K562 (cell line): ENCODE results near the gene NFATC1.

Experiments used
- CBX8 ChIP-seq: fragments of 200-600 bp; sonication (generic); IDR thresholded peaks from 2 replicates; pipeline ENCODE4 v1.6.1; 2012; ENCODE audit warnings: borderline replicate concordance, mixed run types, low read depth, mild to moderate bottlenecking, moderate library complexity, mixed read lengths, low read length, control low read depth, inconsistent platforms; ENCODE audit not compliant: poor library complexity, severe bottlenecking; ENCODE audit errors: extremely low read depth
- HIVEP1 ChIP-seq: fragments of 250-450 bp; sonication (Bioruptor Pico); IDR thresholded peaks from 2 replicates; pipeline ENCODE4 v1.4.0; 2020; ENCODE audit warnings: mild to moderate bottlenecking
- POLR2AphosphoS5 ChIP-seq: IDR thresholded peaks from 2 replicates; pipeline ENCODE4 v1.6.1; 2011; ENCODE audit warnings: mild to moderate bottlenecking, low read depth, low read length, moderate library complexity; ENCODE audit not compliant: control insufficient read depth, insufficient read depth
- TAF1 ChIP-seq: IDR thresholded peaks from 2 replicates; pipeline ENCODE4 v1.6.1; 2011; ENCODE audit warnings: mild to moderate bottlenecking, low read length, moderate library complexity; ENCODE audit not compliant: insufficient read depth, control insufficient read depth, severe bottlenecking; ENCODE audit errors: extremely low read depth
- TARDBP ChIP-seq: fragments of 450-650 bp; IDR thresholded peaks from 2 replicates; pipeline ENCODE4 v1.6.1; 2016
- ZBTB17 ChIP-seq: fragments of 450-650 bp; formaldehyde crosslinking; IDR thresholded peaks from 2 replicates; pipeline ENCODE4 v1.4.0; 2020; ENCODE audit warnings: mild to moderate bottlenecking
- ZNF197 ChIP-seq: fragments of 200-800 bp; sonication (Bioruptor generic); IDR thresholded peaks from 2 replicates; pipeline ENCODE4 v1.6.1; 2016; ENCODE audit warnings: low read depth, missing genetic modification characterization, missing compliant biosample characterization
- ZNF354B ChIP-seq: fragments of 250-450 bp; sonication (Bioruptor Pico); IDR thresholded peaks from 2 replicates; pipeline ENCODE4 v1.4.0; 2020
- ZNF551 ChIP-seq: fragments of 250-450 bp; sonication (Bioruptor Pico); IDR thresholded peaks from 2 replicates; pipeline ENCODE4 v1.5.0; 2021; ENCODE audit warnings: mild to moderate bottlenecking, moderate library complexity
- TF ChIP-seq, protein P1 (sequence below): fragments of 450-650 bp; conservative IDR thresholded peaks from 2 replicates; pipeline ENCODE4 v1.6.1; 2016; ENCODE audit warnings: missing genetic modification characterization, low read depth, mild to moderate bottlenecking, control low read depth, missing compliant biosample characterization
- TF ChIP-seq, protein P2 (sequence below), 3 experiments: IDR thresholded peaks in 2 of 3; conservative IDR thresholded peaks in 1 of 3; 2 replicates each; pipeline ENCODE4 v1.5.1; 2011 to 2012; ENCODE audit warnings: low read length in 3 of 3, mild to moderate bottlenecking in 3 of 3, control low read depth in 2 of 3, improper control_type of control experiment in 1 of 3, inconsistent platforms in 1 of 3, low read depth in 1 of 3, mixed read lengths in 1 of 3, moderate library complexity in 1 of 3; ENCODE audit not compliant: insufficient read depth in 2 of 3

DNA sequence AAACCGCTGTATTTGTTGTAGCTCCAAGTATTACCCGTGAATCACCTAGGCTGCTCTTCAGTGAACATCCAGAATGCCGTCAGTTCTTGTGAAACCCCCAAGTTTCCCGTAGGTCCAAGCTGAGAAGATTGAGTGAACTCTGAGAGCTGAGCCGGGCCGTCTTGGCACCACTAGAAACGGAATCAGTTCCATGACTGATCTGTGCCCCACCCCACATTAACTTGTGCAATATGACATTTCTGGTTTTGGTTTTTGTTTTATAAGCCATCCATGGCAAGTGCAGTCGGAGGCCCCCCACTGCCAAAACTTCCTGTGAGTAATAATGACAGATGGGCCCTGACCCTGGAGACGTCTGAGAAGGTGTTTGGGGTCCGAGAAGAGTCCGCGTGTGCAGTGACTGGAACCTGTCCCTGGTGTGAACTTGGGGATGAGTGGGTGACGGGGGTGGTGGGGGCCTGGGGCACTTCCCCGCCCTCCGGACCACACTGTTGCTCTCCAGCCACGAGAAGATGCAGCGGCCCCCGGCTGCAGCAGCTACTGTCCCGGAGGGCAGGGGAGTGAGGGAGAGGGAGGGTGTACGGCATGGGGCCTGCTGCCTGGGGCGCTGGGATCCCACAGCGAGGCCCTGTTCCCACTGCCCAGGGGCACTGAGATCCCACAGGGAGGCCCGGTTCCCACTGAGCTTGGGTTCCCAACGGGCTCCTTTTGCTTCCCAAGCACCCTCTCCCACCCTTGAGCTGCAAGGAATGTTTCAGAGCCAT is 26.5 kb downstream of the NFATC1 start:
- TF ChIP-seq, protein P1, sequence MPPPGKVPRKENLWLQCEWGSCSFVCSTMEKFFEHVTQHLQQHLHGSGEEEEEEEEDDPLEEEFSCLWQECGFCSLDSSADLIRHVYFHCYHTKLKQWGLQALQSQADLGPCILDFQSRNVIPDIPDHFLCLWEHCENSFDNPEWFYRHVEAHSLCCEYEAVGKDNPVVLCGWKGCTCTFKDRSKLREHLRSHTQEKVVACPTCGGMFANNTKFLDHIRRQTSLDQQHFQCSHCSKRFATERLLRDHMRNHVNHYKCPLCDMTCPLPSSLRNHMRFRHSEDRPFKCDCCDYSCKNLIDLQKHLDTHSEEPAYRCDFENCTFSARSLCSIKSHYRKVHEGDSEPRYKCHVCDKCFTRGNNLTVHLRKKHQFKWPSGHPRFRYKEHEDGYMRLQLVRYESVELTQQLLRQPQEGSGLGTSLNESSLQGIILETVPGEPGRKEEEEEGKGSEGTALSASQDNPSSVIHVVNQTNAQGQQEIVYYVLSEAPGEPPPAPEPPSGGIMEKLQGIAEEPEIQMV (tag), result no peak
- TF ChIP-seq HIVEP1 (no peak), TAF1 (no peak), ZNF551 (CRISPR knock-in tag) (no peak), POLR2AphosphoS5 (no peak), TARDBP (no peak), CBX8 (no peak), ZBTB17 (no peak), ZNF354B (CRISPR knock-in tag) (no peak), ZNF197 (CRISPR knock-in tag) (no peak)
- TF ChIP-seq, protein P2, sequence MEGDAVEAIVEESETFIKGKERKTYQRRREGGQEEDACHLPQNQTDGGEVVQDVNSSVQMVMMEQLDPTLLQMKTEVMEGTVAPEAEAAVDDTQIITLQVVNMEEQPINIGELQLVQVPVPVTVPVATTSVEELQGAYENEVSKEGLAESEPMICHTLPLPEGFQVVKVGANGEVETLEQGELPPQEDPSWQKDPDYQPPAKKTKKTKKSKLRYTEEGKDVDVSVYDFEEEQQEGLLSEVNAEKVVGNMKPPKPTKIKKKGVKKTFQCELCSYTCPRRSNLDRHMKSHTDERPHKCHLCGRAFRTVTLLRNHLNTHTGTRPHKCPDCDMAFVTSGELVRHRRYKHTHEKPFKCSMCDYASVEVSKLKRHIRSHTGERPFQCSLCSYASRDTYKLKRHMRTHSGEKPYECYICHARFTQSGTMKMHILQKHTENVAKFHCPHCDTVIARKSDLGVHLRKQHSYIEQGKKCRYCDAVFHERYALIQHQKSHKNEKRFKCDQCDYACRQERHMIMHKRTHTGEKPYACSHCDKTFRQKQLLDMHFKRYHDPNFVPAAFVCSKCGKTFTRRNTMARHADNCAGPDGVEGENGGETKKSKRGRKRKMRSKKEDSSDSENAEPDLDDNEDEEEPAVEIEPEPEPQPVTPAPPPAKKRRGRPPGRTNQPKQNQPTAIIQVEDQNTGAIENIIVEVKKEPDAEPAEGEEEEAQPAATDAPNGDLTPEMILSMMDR (IDR thresholded peaks at IDR 0.05 in 2 of 3, conservative IDR thresholded peaks at IDR 0.05 in 1 of 3; ENCODE audit: insufficient read depth in 2 of 3, low read depth in 1 of 3, low read length in 3 of 3), result no peak
